ENCODE measurements around the gene PTPRS. TPM values are rescaled to one million over a fixed set of nuclear protein-coding genes. Genes with fewer than 3 reads are reported as not detected.

PTPRS gene
- total RNA-seq, 1 donor from 2014 or later: 107 TPM

- Histone ChIP-seq H3K36me3 (no peaks in the 10 kb centered on the region), H3K9me3 (no peaks in the 10 kb centered on the region), H3K27me3 (ENCODE audit: low read depth) (peaks cover 5% of the 10 kb centered on the region), H3K4me1 (peaks cover 7% of the 10 kb centered on the region), H3K27ac (no peak overlapping the region), H3K4me3 (no peak overlapping the region)
- intact Hi-C loops (cut with DNase I): no loop called here
- DNase-seq (peak; percentile 86), ATAC-seq (peak; percentile 87)
- TF ChIP-seq CTCF (IDR thresholded peaks at IDR 0.05): no peak
Observed at GRCh38 chr19:5298471-5298901, 42.1 kb downstream of the PTPRS start.

GRCh38 chr19:5297272-5297669, 43.3 kb downstream of the PTPRS start:
- Histone ChIP-seq H3K36me3 (no peaks in the 10 kb centered on the region), H3K4me1 (peaks cover 14% of the 10 kb centered on the region), H3K27me3 (ENCODE audit: low read depth) (peaks cover 18% of the 10 kb centered on the region), H3K4me3 (no peak overlapping the region), H3K27ac (no peak overlapping the region), H3K9me3 (no peaks in the 10 kb centered on the region)
- intact Hi-C loops (cut with DNase I): no loop called here
- DNase-seq (no peak), ATAC-seq (no peak)
- TF ChIP-seq CTCF (IDR thresholded peaks at IDR 0.05): no peak

GRCh38 chr19:5296457-5297271, 43.9 kb downstream of the PTPRS start:
- intact Hi-C loops (cut with DNase I): no loop called here
- Histone ChIP-seq H3K9me3 (no peaks in the 10 kb centered on the region), H3K36me3 (no peaks in the 10 kb centered on the region), H3K4me1 (peaks cover 20% of the 10 kb centered on the region), H3K27ac (no peak overlapping the region), H3K27me3 (ENCODE audit: low read depth) (peaks cover 24% of the 10 kb centered on the region), H3K4me3 (no peak overlapping the region)
- no peak for DNase-seq
- TF ChIP-seq CTCF (IDR thresholded peaks at IDR 0.05): no peak
- ATAC-seq: no peak

GRCh38 chr19:5296021-5296420, 44.6 kb downstream of the PTPRS start:
- TF ChIP-seq CTCF (IDR thresholded peaks at IDR 0.05): no peak
- DNase-seq: no peak
- H3K27ac ChIP-seq: no peak overlapping the region
- ATAC-seq: no peak
- intact Hi-C loops (cut with DNase I): no loop called here
- H3K27me3 ChIP-seq (ENCODE audit: low read depth): peaks cover 27% of the 10 kb centered on the region
- no peak overlapping the region for H3K4me3 ChIP-seq
- no peaks in the 10 kb centered on the region for H3K9me3 ChIP-seq
- H3K36me3 ChIP-seq: no peaks in the 10 kb centered on the region
- H3K4me1 ChIP-seq: peaks cover 23% of the 10 kb centered on the region

DNA sequence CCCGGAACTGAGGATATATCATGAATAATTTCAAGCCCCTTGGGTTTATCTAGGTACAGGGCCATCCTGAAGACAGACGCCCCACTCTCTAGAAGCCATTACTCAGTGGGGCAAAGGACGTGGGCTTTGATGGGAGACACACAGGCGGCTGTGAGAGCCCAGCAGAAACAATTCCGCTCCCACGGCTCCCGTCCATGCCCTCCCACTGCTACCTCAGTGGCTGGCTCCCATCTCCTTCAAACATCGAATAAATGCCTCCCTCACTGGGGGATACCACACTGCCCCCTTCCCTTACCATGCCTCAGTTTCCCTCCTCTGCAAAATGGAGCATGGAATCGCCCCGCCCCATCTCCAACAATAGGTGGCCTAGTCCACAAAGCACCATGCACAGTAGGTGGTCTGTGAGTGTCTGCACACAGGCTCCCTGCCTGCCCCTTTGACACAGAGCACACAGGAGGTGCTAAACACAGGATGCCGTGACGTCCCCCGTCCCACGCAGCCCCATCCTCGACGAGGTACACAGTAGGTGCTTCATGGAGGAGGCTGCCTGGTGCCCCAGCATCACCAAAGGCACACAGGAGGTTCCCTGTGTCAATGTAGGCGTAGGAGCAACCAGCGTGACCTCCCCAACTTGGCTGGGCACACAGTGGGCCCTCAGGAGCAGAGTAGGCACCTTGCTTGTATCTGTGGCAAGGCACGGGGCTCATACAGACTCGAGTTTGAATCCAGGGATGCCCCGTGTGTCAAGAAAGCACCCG, 46.0 kb downstream of the PTPRS start:
- H3K4me1 ChIP-seq: peaks cover 34% of the 10 kb centered on the region
- peak overlapping the region; percentile 68 for H3K4me3 ChIP-seq
- H3K36me3 ChIP-seq: no peaks in the 10 kb centered on the region
- intact Hi-C loops (cut with DNase I): no loop called here
- no peaks in the 10 kb centered on the region for H3K9me3 ChIP-seq
- no peak overlapping the region for H3K27ac ChIP-seq
- no peak for TF ChIP-seq CTCF (IDR thresholded peaks at IDR 0.05)
- H3K27me3 ChIP-seq (ENCODE audit: low read depth): peaks cover 27% of the 10 kb centered on the region
- DNase-seq (no peak), ATAC-seq (no peak)

Measured in lower lobe of right lung (tissue), 2 donors.